B cell (primary cell): ENCODE results near the gene ELANE.

Experiments
- CTCF ChIP-seq: fragments of 200-600 bp; IDR thresholded peaks from one replicate; pipeline ENCODE4 v1.8.0; 2022; ENCODE audit warnings: antibody characterized with exemption, mild to moderate bottlenecking
- EZH2 ChIP-seq: IDR thresholded peaks from 2 replicates; pipeline ENCODE4 v1.6.1; 2012; ENCODE audit warnings: borderline replicate concordance, low read depth, mild to moderate bottlenecking, moderate library complexity, low read length; ENCODE audit not compliant: insufficient read depth, poor library complexity, severe bottlenecking

GRCh38 chr19:866769-867300, 14.7 kb downstream of the ELANE start:
- TF ChIP-seq CTCF (no peak), EZH2 (no peak)
